ENCODE measurements around the gene KLK11.

KLK11 gene

GRCh38 chr19:51027126-51027806 lies 850 bp upstream of the KLK11 start:
- no peak for DNase-seq

GRCh38 chr19:51025809-51026553 lies 435 bp downstream of the KLK11 start:
- no peak for DNase-seq

- DNase-seq = no peak
Measured at GRCh38 chr19:51025401-51025800, 1.0 kb downstream of the KLK11 start.

GRCh38 chr19:51024924-51025323 lies 1.5 kb downstream of the KLK11 start:
- no peak for DNase-seq

- no peak for DNase-seq
Measured at GRCh38 chr19:51023946-51024345, 2.5 kb downstream of the KLK11 start.

- no peak for DNase-seq
Measured at GRCh38 chr19:51022526-51022925, 3.9 kb downstream of the KLK11 start.

- no peak for DNase-seq
Measured at GRCh38 chr19:51020988-51021651, 5.3 kb downstream of the KLK11 start.

GRCh38 chr19:51019544-51019925 lies 6.9 kb downstream of the KLK11 start, which contains the start of gene KLK10:
Gene KLK10 (minus strand): TSS chr19:51019709. CDS start chr19:51019130, 579 bp downstream.
- DNase-seq = no peak

- DNase-seq = no peak
Measured at GRCh38 chr19:51018745-51019543, 7.5 kb downstream of the KLK11 start.

- DNase-seq = peak; percentile 49
Measured at GRCh38 chr19:51016798-51017683, 9.4 kb downstream of the KLK11 start.

GRCh38 chr19:51015691-51016267 lies 10.6 kb downstream of the KLK11 start:
- no peak for DNase-seq

GRCh38 chr19:51014242-51014641 lies 12.2 kb downstream of the KLK11 start:
- DNase-seq = no peak

GRCh38 chr19:51012661-51013190 lies 13.7 kb downstream of the KLK11 start:
- DNase-seq = no peak

- no peak for DNase-seq
Measured at GRCh38 chr19:51010066-51010795, 16.2 kb downstream of the KLK11 start.

- DNase-seq = no peak
Measured at GRCh38 chr19:51009061-51009891, 17.1 kb downstream of the KLK11 start.

- DNase-seq = no peak
Measured at GRCh38 chr19:51007488-51007887, 18.9 kb downstream of the KLK11 start.

- DNase-seq = no peak
Measured at GRCh38 chr19:51006406-51006805, 20.0 kb downstream of the KLK11 start.

GRCh38 chr19:51005248-51005647 lies 21.2 kb downstream of the KLK11 start:
- DNase-seq = no peak

- no peak for DNase-seq
Measured at GRCh38 chr19:51003316-51003715, 23.1 kb downstream of the KLK11 start.
